KMS-11 (cell line): ENCODE measurements around the gene SRGAP1.

Experiments used
- H2AFZ ChIP-seq: fragments of 200-600 bp; sonication (generic); 2 replicates; pipeline ENCODE4 v1.6.1; 2016; ENCODE audit warnings: antibody characterized with exemption, mixed run types, low read depth
- H3K27ac ChIP-seq: fragments of 200-600 bp; sonication (generic); 2 replicates; pipeline ENCODE4 v1.6.1; 2016; ENCODE audit warnings: mild to moderate bottlenecking, mixed run types
- H3K27me3 ChIP-seq: fragments of 200-600 bp; sonication (generic); 2 replicates; pipeline ENCODE4 v1.6.1; 2017; ENCODE audit warnings: mild to moderate bottlenecking, low read depth, mixed run types, moderate library complexity; ENCODE audit not compliant: insufficient read depth
- H3K36me3 ChIP-seq: fragments of 200-600 bp; sonication (generic); 2 replicates; pipeline ENCODE4 v1.6.1; 2017; ENCODE audit warnings: mild to moderate bottlenecking, mixed run types; ENCODE audit not compliant: insufficient read depth
- H3K4me1 ChIP-seq: fragments of 200-600 bp; sonication (generic); 2 replicates; pipeline ENCODE4 v1.6.1; 2016; ENCODE audit warnings: mild to moderate bottlenecking, low read depth, mixed run types; ENCODE audit not compliant: poor library complexity, severe bottlenecking
- H3K4me2 ChIP-seq: fragments of 200-600 bp; sonication (generic); 2 replicates; pipeline ENCODE4 v1.7.0; 2016; ENCODE audit warnings: mild to moderate bottlenecking, mixed run types
- H3K4me3 ChIP-seq: fragments of 200-600 bp; sonication (generic); IDR thresholded peaks from 2 replicates; pipeline ENCODE4 v1.6.1; 2017; ENCODE audit warnings: low read depth, low read length, mixed read lengths; ENCODE audit not compliant: insufficient read depth
- H3K79me2 ChIP-seq: fragments of 200-600 bp; sonication (generic); 2 replicates; pipeline ENCODE4 v1.6.1; 2016; ENCODE audit warnings: low read depth, mixed run types; ENCODE audit not compliant: insufficient read depth
- H3K9ac ChIP-seq: fragments of 200-600 bp; sonication (generic); 2 replicates; pipeline ENCODE4 v1.6.1; 2016; ENCODE audit warnings: mild to moderate bottlenecking, mixed run types
- H4K20me1 ChIP-seq: fragments of 200-600 bp; sonication (generic); 2 replicates; pipeline ENCODE4 v1.6.1; 2016; ENCODE audit warnings: mild to moderate bottlenecking, mixed run types; ENCODE audit not compliant: insufficient read depth
- CTCF ChIP-seq: fragments of 200-600 bp; sonication (generic); conservative IDR thresholded peaks from 2 replicates; pipeline ENCODE4 v1.6.1; 2017; ENCODE audit warnings: low read depth, mild to moderate bottlenecking, antibody characterized with exemption, low read length, moderate library complexity, mixed read lengths

Gene SRGAP1

DNA sequence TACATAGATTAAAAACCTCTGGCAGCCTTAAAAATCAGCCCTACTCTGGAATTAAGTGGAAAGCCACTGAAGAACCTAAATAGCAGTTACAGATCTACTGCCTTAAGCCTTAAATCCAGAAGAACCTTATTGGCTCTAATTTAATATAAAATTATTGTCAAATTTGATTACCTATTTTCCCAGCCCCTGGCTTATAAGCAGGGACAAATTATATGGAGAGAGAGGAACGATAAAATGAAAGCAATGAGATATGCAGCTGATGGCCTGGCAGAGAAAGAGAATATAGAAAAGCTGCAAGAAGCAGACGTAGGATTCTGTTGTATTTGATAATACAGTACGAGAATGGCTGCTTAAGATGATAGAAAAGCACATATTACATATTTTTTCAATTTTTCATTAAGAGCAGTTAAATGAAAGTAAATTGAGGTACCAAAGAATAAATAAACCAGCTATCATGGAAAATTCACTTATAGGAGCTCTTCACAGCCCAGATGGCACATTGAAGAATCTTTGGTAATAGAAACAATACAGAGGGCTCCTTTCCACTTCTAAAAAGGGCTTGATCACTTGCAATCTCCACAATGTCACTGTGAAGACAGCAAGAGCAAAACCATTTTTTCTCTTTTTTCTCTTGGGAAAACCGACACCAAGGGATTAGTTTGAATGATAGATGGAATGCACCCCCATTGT lies 248.2 kb downstream of the SRGAP1 start:
- no peak overlapping the region for H3K4me2 ChIP-seq
- no peak overlapping the region for H3K4me3 ChIP-seq
- H3K79me2 ChIP-seq = no peaks in the 10 kb centered on the region
- no peaks in the 10 kb centered on the region for H3K4me1 ChIP-seq
- no peak overlapping the region for H3K9ac ChIP-seq
- H3K36me3 ChIP-seq = no peaks in the 10 kb centered on the region
- no peak overlapping the region for H3K27ac ChIP-seq
- H4K20me1 ChIP-seq = no peaks in the 10 kb centered on the region
- H3K27me3 ChIP-seq = no peaks in the 10 kb centered on the region
- TF ChIP-seq CTCF = no peak
- H2AFZ ChIP-seq = no peak overlapping the region

GRCh38 chr12:64093689-64094088 lies 249.2 kb downstream of the SRGAP1 start:
- no peaks in the 10 kb centered on the region for H4K20me1 ChIP-seq
- H3K36me3 ChIP-seq = no peaks in the 10 kb centered on the region
- no peak overlapping the region for H3K9ac ChIP-seq
- no peak overlapping the region for H3K4me2 ChIP-seq
- H3K4me3 ChIP-seq = no peak overlapping the region
- H3K27me3 ChIP-seq = no peaks in the 10 kb centered on the region
- no peaks in the 10 kb centered on the region for H3K79me2 ChIP-seq
- H3K4me1 ChIP-seq = no peaks in the 10 kb centered on the region
- H3K27ac ChIP-seq = no peak overlapping the region
- TF ChIP-seq CTCF = no peak
- no peak overlapping the region for H2AFZ ChIP-seq

GRCh38 chr12:64097366-64098105 lies 253.0 kb downstream of the SRGAP1 start:
- H4K20me1 ChIP-seq = no peaks in the 10 kb centered on the region
- H3K27ac ChIP-seq = no peak overlapping the region
- no peak overlapping the region for H3K9ac ChIP-seq
- no peaks in the 10 kb centered on the region for H3K79me2 ChIP-seq
- H3K27me3 ChIP-seq = no peaks in the 10 kb centered on the region
- no peaks in the 10 kb centered on the region for H3K4me1 ChIP-seq
- H2AFZ ChIP-seq = no peak overlapping the region
- no peak for TF ChIP-seq CTCF
- H3K4me2 ChIP-seq = no peak overlapping the region
- no peak overlapping the region for H3K4me3 ChIP-seq
- H3K36me3 ChIP-seq = no peaks in the 10 kb centered on the region

DNA sequence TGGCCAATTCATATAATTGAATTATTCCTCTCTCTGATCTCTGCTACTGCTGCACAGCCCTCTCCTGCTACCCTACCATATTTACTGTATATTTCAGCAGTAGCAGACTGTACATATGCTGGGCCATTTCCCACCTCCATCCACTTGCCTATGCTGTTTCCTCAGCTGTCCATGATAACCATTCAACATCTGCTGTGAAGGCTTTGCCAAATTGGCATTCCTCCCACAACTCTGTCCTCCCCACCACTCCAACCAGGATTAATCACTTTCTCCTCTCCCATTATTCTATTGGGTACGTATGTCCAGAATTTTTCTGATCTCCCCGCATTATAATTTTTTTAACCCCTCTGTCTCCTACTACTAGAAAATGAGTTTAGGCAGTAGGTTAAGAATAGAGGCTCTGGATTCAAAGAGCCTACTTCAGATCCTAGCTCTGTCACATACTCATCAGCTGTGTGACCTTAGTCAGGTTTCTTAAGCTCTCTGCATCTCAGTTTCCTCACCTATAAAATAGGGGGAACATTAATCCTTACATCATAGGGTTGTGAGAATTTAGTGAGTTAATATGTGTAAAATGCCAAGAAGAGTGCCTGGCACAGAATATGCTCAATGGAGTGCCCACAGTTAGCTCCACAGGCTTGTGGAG lies 254.3 kb downstream of the SRGAP1 start:
- H4K20me1 ChIP-seq = no peaks in the 10 kb centered on the region
- H3K36me3 ChIP-seq = no peaks in the 10 kb centered on the region
- no peaks in the 10 kb centered on the region for H3K4me1 ChIP-seq
- H2AFZ ChIP-seq = no peak overlapping the region
- no peak overlapping the region for H3K4me2 ChIP-seq
- no peak overlapping the region for H3K4me3 ChIP-seq
- no peaks in the 10 kb centered on the region for H3K27me3 ChIP-seq
- no peaks in the 10 kb centered on the region for H3K79me2 ChIP-seq
- no peak for TF ChIP-seq CTCF
- H3K9ac ChIP-seq = no peak overlapping the region
- no peak overlapping the region for H3K27ac ChIP-seq
